CD4-positive, alpha-beta T cell treated with Interleukin-4 for 1 hour (primary cell): ENCODE results near the gene SCARB1.
A peak's percentile ranks its signal among the peaks of the same experiment; 100 is the strongest.

Experiments used
- DNase-seq, 2 donors: peaks; one replicate each; pipeline ENCODE4 v3.0.0-alpha.2; 2020 to 2022

SCARB1 gene

GRCh38 chr12:124819080-124819479 lies 44.6 kb downstream of the SCARB1 start:
- no peak for DNase-seq

GRCh38 chr12:124817076-124818000 lies 46.3 kb downstream of the SCARB1 start:
- DNase-seq, result no peak

GRCh38 chr12:124816295-124816854 lies 47.3 kb downstream of the SCARB1 start:
- no peak for DNase-seq

- peak in 1 of 2 donors; percentile 17 for DNase-seq
Observed at GRCh38 chr12:124814741-124815613, 48.7 kb downstream of the SCARB1 start.

- no peak for DNase-seq
Observed at GRCh38 chr12:124813782-124814181, 49.9 kb downstream of the SCARB1 start.

- no peak for DNase-seq
Observed at GRCh38 chr12:124812979-124813378, 50.7 kb downstream of the SCARB1 start.

- no peak for DNase-seq
Observed at GRCh38 chr12:124812356-124812755, 51.3 kb downstream of the SCARB1 start.

GRCh38 chr12:124811633-124812032 lies 52.0 kb downstream of the SCARB1 start:
- DNase-seq, result no peak

- DNase-seq, result no peak
Observed at GRCh38 chr12:124809878-124810277, 53.8 kb downstream of the SCARB1 start.

GRCh38 chr12:124809391-124809790 lies 54.3 kb downstream of the SCARB1 start:
- DNase-seq, result no peak

GRCh38 chr12:124808272-124808671 lies 55.4 kb downstream of the SCARB1 start:
- DNase-seq, result no peak

GRCh38 chr12:124805876-124806668 lies 57.6 kb downstream of the SCARB1 start:
- DNase-seq, result no peak

GRCh38 chr12:124805050-124805449 lies 58.6 kb downstream of the SCARB1 start:
- no peak for DNase-seq

GRCh38 chr12:124804011-124804621 lies 59.5 kb downstream of the SCARB1 start:
- DNase-seq, result no peak

GRCh38 chr12:124802361-124802760 lies 61.3 kb downstream of the SCARB1 start:
- no peak for DNase-seq

- DNase-seq, result no peak
Observed at GRCh38 chr12:124800506-124800905, 63.2 kb downstream of the SCARB1 start.

- no peak for DNase-seq
Observed at GRCh38 chr12:124797321-124797720, 66.3 kb downstream of the SCARB1 start.

GRCh38 chr12:124796303-124796960 lies 67.2 kb downstream of the SCARB1 start:
- no peak for DNase-seq

GRCh38 chr12:124795081-124795948 lies 68.3 kb downstream of the SCARB1 start:
- no peak for DNase-seq

GRCh38 chr12:124792961-124793441 lies 70.7 kb downstream of the SCARB1 start:
- DNase-seq, result no peak
